AG04449 (cell line): ENCODE measurements around the gene CUL5.

Experiments used
- CTCF ChIA-PET: fragments of 350-600 bp; formaldehyde crosslinking; extraction: SDS; loops from one replicate; lab custom pipeline; 2021; ENCODE audit warnings: antibody characterized with exemption; lab: Yijun Ruan, JAX
- POLR2A ChIA-PET: fragments of 400-600, 350-600 bp; formaldehyde crosslinking; extraction: SDS; loops from one replicate; lab custom pipeline; 2020; ENCODE audit warnings: antibody characterized with exemption, inconsistent platforms; lab: Yijun Ruan, JAX
- DNase-seq: peaks from one replicate; pipeline ENCODE4 v3.0.0-alpha.2; 2010; ENCODE audit warnings: low read depth, low spot score
- H3K4me3 ChIP-seq: 2 replicates; pipeline ENCODE4 v1.5.1; 2011; ENCODE audit warnings: low read depth, mild to moderate bottlenecking, control low read depth, low read length
- CTCF ChIP-seq: IDR thresholded peaks from one replicate; pipeline ENCODE4 v1.5.1; 2011; ENCODE audit warnings: mild to moderate bottlenecking, moderate library complexity, low read length, control low read depth, inconsistent platforms; ENCODE audit not compliant: insufficient read depth; ENCODE audit errors: missing control alignments

CUL5 gene

GRCh38 chr11:108008656-108009496 lies at the start of gene CUL5:
Gene CUL5 (plus strand): TSS chr11:108008898. CDS start chr11:108009349, 451 bp downstream.
- DNase-seq: peak; percentile 38
- peak; percentile 99 for TF ChIP-seq CTCF
- CTCF ChIA-PET: interaction anchor here (0.6 to 2.5 kb wide), 32 partner anchors 9 to 647 kb away, joined by 3 to 17 read pairs (median 4); no protein-coding TSS in a partner anchor
- POLR2A ChIA-PET: interaction anchor here (0.8 to 1.2 kb wide), 2 partner anchors 12 to 445 kb away, joined by 3 to 6 read pairs; no protein-coding TSS in a partner anchor
- H3K4me3 ChIP-seq: peak within 1 kb of the TSS; percentile 99

GRCh38 chr11:107961480-107961879 lies 47.2 kb upstream of the CUL5 start:
- no peak for DNase-seq
- H3K4me3 ChIP-seq: no peak overlapping the region
- ChIA-PET CTCF (no interaction called here), POLR2A (no interaction called here)
- TF ChIP-seq CTCF: no peak

- no peak for TF ChIP-seq CTCF
- H3K4me3 ChIP-seq: no peak overlapping the region
- ChIA-PET CTCF (no interaction called here), POLR2A (no interaction called here)
- DNase-seq: no peak
Observed at GRCh38 chr11:107962181-107962580, 46.5 kb upstream of the CUL5 start.

GRCh38 chr11:107963091-107963490 lies 45.6 kb upstream of the CUL5 start:
- TF ChIP-seq CTCF: no peak
- ChIA-PET POLR2A (no interaction called here), CTCF (no interaction called here)
- H3K4me3 ChIP-seq: no peak overlapping the region
- no peak for DNase-seq

GRCh38 chr11:107969219-107969618 lies 39.5 kb upstream of the CUL5 start:
- ChIA-PET CTCF (interaction anchor here (2.6 kb wide), 1 partner anchor 39 kb away, joined by 7 read pairs; the partner anchor contains the start of gene CUL5), POLR2A (no interaction called here)
- no peak for TF ChIP-seq CTCF
- no peak overlapping the region for H3K4me3 ChIP-seq
- DNase-seq: no peak

- no peak for TF ChIP-seq CTCF
- no peak for DNase-seq
- no peak overlapping the region for H3K4me3 ChIP-seq
- ChIA-PET POLR2A (no interaction called here), CTCF (interaction anchor here (2.6 kb wide), 1 partner anchor 39 kb away, joined by 7 read pairs; the partner anchor contains the start of gene CUL5)
Observed at GRCh38 chr11:107970049-107970448, 38.6 kb upstream of the CUL5 start.
